ENCODE measurements around the gene SAMD4B. TPM values are rescaled to one million over a fixed set of nuclear protein-coding genes. Genes with fewer than 3 reads are reported as not detected.

SAMD4B gene
- total and polyA plus RNA-seq, 7 donors, result 28.4 to 83.6 (median 52.7) TPM

- intact Hi-C loops (cut with DNase I), result no loop called here
- Histone ChIP-seq H3K4me1 (peaks cover 0 to 14% (median 9%) of the 10 kb centered on the region in 4 donors), H3K4me3 (no peak overlapping the region), H3K27me3 (peaks cover 23 to 65% (median 48%) of the 10 kb centered on the region in 3 donors), H3K36me3 (no peaks in the 10 kb centered on the region), H3K27ac (no peak overlapping the region), H3K9me3 (no peaks in the 10 kb centered on the region)
- no peak for TF ChIP-seq POLR2AphosphoS5 (IDR thresholded peaks at IDR 0.05)
- TF ChIP-seq, protein P1, sequence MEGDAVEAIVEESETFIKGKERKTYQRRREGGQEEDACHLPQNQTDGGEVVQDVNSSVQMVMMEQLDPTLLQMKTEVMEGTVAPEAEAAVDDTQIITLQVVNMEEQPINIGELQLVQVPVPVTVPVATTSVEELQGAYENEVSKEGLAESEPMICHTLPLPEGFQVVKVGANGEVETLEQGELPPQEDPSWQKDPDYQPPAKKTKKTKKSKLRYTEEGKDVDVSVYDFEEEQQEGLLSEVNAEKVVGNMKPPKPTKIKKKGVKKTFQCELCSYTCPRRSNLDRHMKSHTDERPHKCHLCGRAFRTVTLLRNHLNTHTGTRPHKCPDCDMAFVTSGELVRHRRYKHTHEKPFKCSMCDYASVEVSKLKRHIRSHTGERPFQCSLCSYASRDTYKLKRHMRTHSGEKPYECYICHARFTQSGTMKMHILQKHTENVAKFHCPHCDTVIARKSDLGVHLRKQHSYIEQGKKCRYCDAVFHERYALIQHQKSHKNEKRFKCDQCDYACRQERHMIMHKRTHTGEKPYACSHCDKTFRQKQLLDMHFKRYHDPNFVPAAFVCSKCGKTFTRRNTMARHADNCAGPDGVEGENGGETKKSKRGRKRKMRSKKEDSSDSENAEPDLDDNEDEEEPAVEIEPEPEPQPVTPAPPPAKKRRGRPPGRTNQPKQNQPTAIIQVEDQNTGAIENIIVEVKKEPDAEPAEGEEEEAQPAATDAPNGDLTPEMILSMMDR (IDR thresholded peaks at IDR 0.05), result no peak
- TF ChIP-seq POLR2A (IDR thresholded peaks at IDR 0.05), result no peak
- no peak for TF ChIP-seq EP300 (IDR thresholded peaks at IDR 0.05)
- 57 to 66% methylated on average over 10 of the region's 10 CpGs for WGBS, 2 donors
- peak; percentile 29 for DNase-seq
Measured at GRCh38 chr19:39303373-39304184, 38.6 kb upstream of the SAMD4B start.

DNA sequence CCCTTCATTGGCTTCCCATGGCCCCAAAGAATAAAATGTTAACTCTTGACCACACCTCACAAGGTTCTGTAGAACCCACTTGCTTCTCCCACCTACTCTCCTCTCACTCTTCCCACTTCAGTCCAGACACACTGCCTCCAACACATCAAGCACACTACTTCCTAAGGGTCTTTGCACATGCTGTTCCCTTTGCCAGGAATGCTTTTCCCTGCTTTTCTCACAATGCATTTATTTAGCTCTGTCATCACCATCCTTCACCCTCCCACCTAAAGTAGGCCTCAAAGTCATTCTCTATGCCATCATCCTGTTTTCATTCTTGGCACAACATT, 38.1 kb upstream of the SAMD4B start:
- TF ChIP-seq POLR2AphosphoS5 (IDR thresholded peaks at IDR 0.05), result no peak
- TF ChIP-seq, protein P1 (IDR thresholded peaks at IDR 0.05), result no peak
- no peak for TF ChIP-seq EP300 (IDR thresholded peaks at IDR 0.05)
- no peak for TF ChIP-seq POLR2A (IDR thresholded peaks at IDR 0.05)
- DNase-seq, result no peak
- intact Hi-C loops (cut with DNase I), result no loop called here
- H3K4me1 ChIP-seq, result peaks cover 0 to 14% (median 9%) of the 10 kb centered on the region in 4 donors
- H3K36me3 ChIP-seq, result no peaks in the 10 kb centered on the region
- H3K27me3 ChIP-seq, result peaks cover 27 to 66% (median 54%) of the 10 kb centered on the region in 3 donors
- no peaks in the 10 kb centered on the region for H3K9me3 ChIP-seq
- no peak overlapping the region for H3K4me3 ChIP-seq
- H3K27ac ChIP-seq, result no peak overlapping the region

DNA sequence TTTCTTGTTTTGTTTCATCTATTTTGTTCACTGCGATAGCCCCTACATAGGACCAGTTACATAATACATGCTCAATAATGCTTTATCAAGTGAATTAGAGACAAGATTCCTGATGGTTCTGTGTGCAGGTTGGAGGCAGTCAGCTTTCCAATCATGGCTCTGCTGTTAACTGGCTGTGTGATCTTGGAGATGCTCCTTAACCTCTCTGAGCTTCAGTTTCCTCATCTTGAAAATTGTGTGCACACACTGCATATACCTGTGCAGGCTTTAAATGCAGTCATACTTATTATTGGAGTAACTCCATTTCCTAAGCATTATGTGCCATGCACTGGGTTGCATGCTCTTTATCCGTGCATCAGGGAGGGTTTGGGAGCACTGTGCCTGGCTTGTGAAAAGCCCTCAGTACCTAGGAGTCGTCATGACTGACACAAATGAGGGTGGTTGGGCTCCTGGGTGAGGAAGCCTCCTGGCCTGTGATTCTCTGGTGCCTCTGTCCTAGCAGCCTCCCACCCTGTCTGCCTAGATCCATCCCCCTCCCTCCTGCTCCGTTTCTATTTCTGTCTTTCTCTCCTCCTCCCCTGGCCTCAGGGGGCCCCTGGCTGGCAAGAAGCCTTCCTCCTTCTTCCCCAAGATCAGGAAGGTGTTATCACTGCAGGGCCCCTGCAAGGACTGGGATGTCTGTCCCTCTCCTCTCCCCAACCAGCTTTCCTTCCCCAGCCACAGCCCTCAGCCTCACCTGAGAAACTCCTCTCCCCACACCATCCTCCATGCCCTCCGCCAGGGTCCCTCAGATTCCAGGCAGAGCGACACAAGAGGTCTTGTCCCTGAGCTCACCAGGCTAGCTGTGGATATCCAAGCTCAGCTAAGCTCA, 37.3 kb upstream of the SAMD4B start:
- H3K27me3 ChIP-seq, result peaks cover 27 to 71% (median 54%) of the 10 kb centered on the region in 3 donors
- no peak overlapping the region for H3K27ac ChIP-seq
- peak; percentile 30 for DNase-seq
- H3K9me3 ChIP-seq, result no peaks in the 10 kb centered on the region
- intact Hi-C loops (cut with DNase I), result no loop called here
- H3K4me1 ChIP-seq, result peaks cover 0 to 14% (median 9%) of the 10 kb centered on the region in 4 donors
- TF ChIP-seq POLR2A (IDR thresholded peaks at IDR 0.05), result no peak
- TF ChIP-seq POLR2AphosphoS5 (IDR thresholded peaks at IDR 0.05), result no peak
- TF ChIP-seq, protein P1 (IDR thresholded peaks at IDR 0.05), result no peak
- no peak for TF ChIP-seq EP300 (IDR thresholded peaks at IDR 0.05)
- no peaks in the 10 kb centered on the region for H3K36me3 ChIP-seq
- H3K4me3 ChIP-seq, result no peak overlapping the region
- 48 to 49% methylated on average over 6 of the region's 6 CpGs for WGBS, 2 donors

GRCh38 chr19:39306075-39306474, 36.1 kb upstream of the SAMD4B start:
- Histone ChIP-seq H3K9me3 (no peaks in the 10 kb centered on the region), H3K4me3 (no peak overlapping the region), H3K27ac (no peak overlapping the region), H3K27me3 (peaks cover 27 to 77% (median 54%) of the 10 kb centered on the region in 3 donors), H3K4me1 (peaks cover 0 to 14% (median 9%) of the 10 kb centered on the region in 4 donors), H3K36me3 (no peaks in the 10 kb centered on the region)
- TF ChIP-seq EP300 (IDR thresholded peaks at IDR 0.05) (no peak), POLR2A (IDR thresholded peaks at IDR 0.05) (no peak), POLR2AphosphoS5 (IDR thresholded peaks at IDR 0.05) (no peak)
- TF ChIP-seq, protein P1 (IDR thresholded peaks at IDR 0.05), result no peak
- intact Hi-C loops (cut with DNase I), result no loop called here
- no peak for DNase-seq
